Esophagus (tissue), 2 donors: ENCODE results near the gene DKK3. TPM values are rescaled to one million over a fixed set of nuclear protein-coding genes. Genes with fewer than 3 reads are reported as not detected.

ENCODE experiments used
- H3K27ac ChIP-seq, 2 donors: one replicate each; pipeline ENCODE4 v1.5.1; 2013; ENCODE audit warnings: low read depth in 2 of 2, mild to moderate bottlenecking in 2 of 2, inconsistent platforms in 1 of 2, low read length in 1 of 2, moderate library complexity in 1 of 2
- H3K27me3 ChIP-seq, 2 donors: one replicate each; pipeline ENCODE4 v1.6.1; 2013; ENCODE audit warnings: low read length in 2 of 2, control low read depth in 1 of 2, mild to moderate bottlenecking in 1 of 2; ENCODE audit not compliant: insufficient read depth in 2 of 2, control insufficient read depth in 1 of 2
- H3K36me3 ChIP-seq, 2 donors: one replicate each; pipeline ENCODE4 v1.6.1; 2013; ENCODE audit warnings: low read length in 1 of 2; ENCODE audit not compliant: control insufficient read depth in 2 of 2, insufficient read depth in 2 of 2
- H3K4me1 ChIP-seq, 2 donors: one replicate each; pipeline ENCODE4 v1.6.1; 2013; ENCODE audit warnings: low read length in 1 of 2; ENCODE audit not compliant: control insufficient read depth in 2 of 2, insufficient read depth in 2 of 2
- H3K4me3 ChIP-seq, 2 donors: one replicate each; pipeline ENCODE4 v1.5.1; 2013; ENCODE audit warnings: low read length in 2 of 2, mild to moderate bottlenecking in 2 of 2, low read depth in 1 of 2, moderate library complexity in 1 of 2
- H3K9me3 ChIP-seq, 2 donors: one replicate each; pipeline ENCODE4 v1.6.1; 2013; ENCODE audit warnings: mild to moderate bottlenecking in 2 of 2, low read depth in 1 of 2, low read length in 1 of 2, moderate library complexity in 1 of 2; ENCODE audit not compliant: control insufficient read depth in 2 of 2, insufficient read depth in 1 of 2
- WGBS, 2 donors: extraction: QIAGEN DNeasy Blood & Tissue Kit; methylation state at CpG; one replicate each; pipeline ENCODE4 v1.1.7; 2013; 5-methylcytosine and 5-hydroxymethylcytosine counted together
- polyA plus RNA-seq, 2 donors: library from polyadenylated mRNA; stranded (reverse); fragments of 200-250 nt; gene quantifications; one replicate each; pipeline ENCODE4 v1.2.3, GENCODE V29; 2013
- donor health status: healthy with polysubstance abuse.
- donor health status: Bipolar disorder and iron deficiency.

Gene DKK3
- polyA plus RNA-seq, 2 donors, result 9.7 to 26.7 TPM

GRCh38 chr11:11971906-11972547 is 36.4 kb downstream of the DKK3 start:
- Histone ChIP-seq H3K4me3 (no peak overlapping the region), H3K4me1 (peaks cover 4 to 11% of the 10 kb centered on the region in 2 donors), H3K27me3 (no peaks in the 10 kb centered on the region), H3K9me3 (no peaks in the 10 kb centered on the region), H3K36me3 (no peaks in the 10 kb centered on the region), H3K27ac (no peak overlapping the region)
- WGBS, 2 donors, result 83% methylated on average over 5 of the region's 5 CpGs

GRCh38 chr11:11970556-11970955 is 37.9 kb downstream of the DKK3 start:
- Histone ChIP-seq H3K4me1 (peaks cover 2% of the 10 kb centered on the region in 2 donors), H3K27me3 (no peaks in the 10 kb centered on the region), H3K4me3 (no peak overlapping the region), H3K36me3 (no peaks in the 10 kb centered on the region), H3K9me3 (no peaks in the 10 kb centered on the region), H3K27ac (no peak overlapping the region)
- WGBS, 2 donors, result 92 to 94% methylated on average over 2 of the region's 2 CpGs

GRCh38 chr11:11969380-11970215 is 38.8 kb downstream of the DKK3 start:
- no peaks in the 10 kb centered on the region for H3K9me3 ChIP-seq
- H3K4me1 ChIP-seq, result peaks cover 2% of the 10 kb centered on the region in 2 donors
- H3K27me3 ChIP-seq, result no peaks in the 10 kb centered on the region
- H3K36me3 ChIP-seq, result no peaks in the 10 kb centered on the region
- 86% methylated on average over 19 of the region's 19 CpGs for WGBS, 2 donors
- no peak overlapping the region for H3K4me3 ChIP-seq
- H3K27ac ChIP-seq, result no peak overlapping the region

- Histone ChIP-seq H3K4me3 (no peak overlapping the region), H3K9me3 (no peaks in the 10 kb centered on the region), H3K27me3 (no peaks in the 10 kb centered on the region), H3K4me1 (peaks cover 2% of the 10 kb centered on the region in 2 donors), H3K36me3 (no peaks in the 10 kb centered on the region), H3K27ac (no peak overlapping the region)
- WGBS, 2 donors, result 75 to 76% methylated on average over 11 of the region's 11 CpGs
Observed at GRCh38 chr11:11968511-11969280, 39.7 kb downstream of the DKK3 start.

GRCh38 chr11:11967669-11968510 is 40.5 kb downstream of the DKK3 start:
- Histone ChIP-seq H3K27ac (no peak overlapping the region), H3K4me3 (no peak overlapping the region), H3K9me3 (no peaks in the 10 kb centered on the region), H3K36me3 (no peaks in the 10 kb centered on the region), H3K27me3 (no peaks in the 10 kb centered on the region), H3K4me1 (peaks cover 0 to 2% of the 10 kb centered on the region in 2 donors)
- WGBS, 2 donors, result 87 to 88% methylated on average over 11 of the region's 11 CpGs

- H3K27me3 ChIP-seq, result no peaks in the 10 kb centered on the region
Observed at GRCh38 chr11:11966826-11967668, 41.4 kb downstream of the DKK3 start.

GRCh38 chr11:11966354-11966741 is 42.1 kb downstream of the DKK3 start:
- Histone ChIP-seq H3K27ac (no peak overlapping the region), H3K36me3 (no peaks in the 10 kb centered on the region), H3K4me3 (no peak overlapping the region), H3K27me3 (no peaks in the 10 kb centered on the region), H3K9me3 (no peaks in the 10 kb centered on the region), H3K4me1 (peaks cover 0 to 2% of the 10 kb centered on the region in 2 donors)
- WGBS, 2 donors, result 92 to 94% methylated on average over 7 of the region's 7 CpGs

More at GRCh38 chr11:11966826-11967668, 41.4 kb downstream of the DKK3 start:
- H3K27ac ChIP-seq, result no peak overlapping the region
- H3K36me3 ChIP-seq, result no peaks in the 10 kb centered on the region
- no peak overlapping the region for H3K4me3 ChIP-seq
- 67 to 70% methylated on average over 15 of the region's 15 CpGs for whole genome bisulfite sequencing, 2 donors
- H3K9me3 ChIP-seq, result no peaks in the 10 kb centered on the region
- peaks cover 0 to 2% of the 10 kb centered on the region in 2 donors for H3K4me1 ChIP-seq

- 90 to 92% methylated on average over 10 of the region's 10 CpGs for WGBS, 2 donors
- no peaks in the 10 kb centered on the region for H3K36me3 ChIP-seq
- no peak overlapping the region for H3K27ac ChIP-seq
- H3K27me3 ChIP-seq, result no peaks in the 10 kb centered on the region
- no peaks in the 10 kb centered on the region for H3K9me3 ChIP-seq
- no peak overlapping the region for H3K4me3 ChIP-seq
- peaks cover 0 to 2% of the 10 kb centered on the region in 2 donors for H3K4me1 ChIP-seq
Observed at GRCh38 chr11:11965656-11966353, 42.6 kb downstream of the DKK3 start.
